ENCODE measurements around the gene SEC23IP.
"Not testable (repeated sequence)": the region's sequence is repeated elsewhere in the genome, so short reads cannot be mapped to it uniquely, and the experiment has no call there.

The SEC23IP gene

GRCh38 chr10:119883901-119884611 lies 8.5 kb upstream of the SEC23IP start:
- not testable (repeated sequence) for DNase-seq (ENCODE audit: low read depth)

DNA sequence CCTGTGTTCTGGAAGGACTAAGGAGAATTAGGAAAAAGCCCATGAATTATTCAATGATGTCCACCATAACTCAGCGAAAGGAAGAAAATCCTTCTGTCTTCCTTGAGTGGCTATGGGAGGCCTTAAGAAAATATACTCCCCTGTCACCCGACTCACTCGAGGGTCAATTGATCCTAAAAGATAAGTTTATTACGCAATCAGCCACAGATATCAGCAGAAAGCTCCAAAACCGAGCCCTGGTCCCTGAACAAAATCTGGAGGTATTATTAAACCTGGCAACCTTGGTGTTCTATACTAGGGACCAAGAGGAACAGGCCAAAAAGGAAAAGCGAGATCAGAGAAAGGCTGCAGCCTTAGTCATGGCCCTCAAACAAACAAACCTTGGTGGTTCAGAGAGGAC lies 6.5 kb upstream of the SEC23IP start:
- DNase-seq (ENCODE audit: low read depth) = not testable (repeated sequence)

DNA sequence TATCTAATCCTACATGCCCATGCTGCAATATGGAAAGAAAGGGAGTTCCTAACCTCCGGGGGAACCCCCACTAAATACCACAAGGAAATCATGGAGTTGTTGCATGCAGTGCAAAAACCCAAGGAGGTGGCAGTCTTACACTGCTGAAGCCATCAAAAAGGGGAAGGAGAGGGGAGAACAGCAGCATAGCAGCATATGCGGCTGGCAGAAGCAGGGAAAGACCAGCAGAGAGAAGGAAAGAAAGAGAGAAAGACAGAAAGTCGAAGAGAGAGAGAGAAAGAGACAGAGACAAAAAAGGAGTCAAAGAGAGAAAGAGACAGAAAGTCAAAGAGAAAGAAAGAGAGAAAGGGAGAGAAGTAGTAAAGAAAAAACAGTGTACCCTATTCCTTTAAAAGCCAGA lies 3.8 kb upstream of the SEC23IP start:
- not testable (repeated sequence) for DNase-seq (ENCODE audit: low read depth)

DNA sequence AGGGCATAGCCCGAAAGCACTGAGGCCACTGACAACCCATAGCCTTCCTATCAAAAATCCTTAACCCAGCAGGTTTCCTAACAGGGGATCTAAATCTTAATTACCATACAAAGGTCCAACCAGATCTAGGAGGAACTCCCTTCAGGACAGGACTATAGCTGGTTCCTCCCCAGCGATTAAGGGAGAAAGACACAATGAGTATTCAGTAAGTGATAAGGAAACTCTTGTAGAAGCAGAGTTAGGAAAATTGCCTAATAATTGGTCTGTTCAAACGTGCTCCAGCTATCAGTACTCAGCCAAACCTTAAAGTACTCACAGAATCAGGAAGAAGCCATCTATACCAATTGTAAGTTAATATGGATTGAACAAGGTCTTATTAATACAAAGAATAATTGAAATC lies 3.3 kb upstream of the SEC23IP start:
- not testable (repeated sequence) for DNase-seq (ENCODE audit: low read depth)

GRCh38 chr10:119890307-119890706 lies 2.2 kb upstream of the SEC23IP start:
- not testable (repeated sequence) for DNase-seq (ENCODE audit: low read depth)

- not testable (repeated sequence) for DNase-seq (ENCODE audit: low read depth)
Measured at GRCh38 chr10:119891849-119892187, 712 bp upstream of the SEC23IP start.

- no peak for DNase-seq (ENCODE audit: low read depth)
Measured at GRCh38 chr10:119893074-119893473, 544 bp downstream of the SEC23IP start.

DNA sequence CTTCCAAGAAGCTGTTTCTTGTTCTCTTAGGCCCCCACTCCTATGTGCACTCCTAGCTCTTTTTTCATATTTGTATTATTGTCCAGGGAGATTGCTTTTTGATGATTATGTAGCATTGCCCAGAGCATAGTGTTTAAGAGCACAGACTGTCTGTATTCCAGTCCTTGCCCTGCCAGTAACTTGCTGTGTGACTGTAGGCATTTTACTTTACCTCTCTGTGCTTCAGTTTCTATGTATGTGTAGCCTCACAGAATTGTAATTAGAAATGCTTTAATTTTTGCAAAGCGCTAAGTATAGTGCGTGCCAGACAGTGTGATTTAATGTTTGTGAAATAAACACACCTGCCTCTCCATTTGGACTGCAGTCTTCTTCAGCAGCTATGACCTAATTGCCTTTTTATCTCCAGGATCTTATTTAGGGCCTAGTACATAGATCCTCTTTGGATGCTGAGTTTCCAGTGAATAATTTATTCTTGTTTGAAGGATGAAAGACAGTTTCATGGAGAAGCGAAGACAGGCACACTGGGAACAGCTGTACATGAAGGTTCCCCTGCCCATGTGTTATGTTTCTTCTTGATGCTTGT lies 1.4 kb downstream of the SEC23IP start:
- DNase-seq (ENCODE audit: low read depth) = no peak

DNA sequence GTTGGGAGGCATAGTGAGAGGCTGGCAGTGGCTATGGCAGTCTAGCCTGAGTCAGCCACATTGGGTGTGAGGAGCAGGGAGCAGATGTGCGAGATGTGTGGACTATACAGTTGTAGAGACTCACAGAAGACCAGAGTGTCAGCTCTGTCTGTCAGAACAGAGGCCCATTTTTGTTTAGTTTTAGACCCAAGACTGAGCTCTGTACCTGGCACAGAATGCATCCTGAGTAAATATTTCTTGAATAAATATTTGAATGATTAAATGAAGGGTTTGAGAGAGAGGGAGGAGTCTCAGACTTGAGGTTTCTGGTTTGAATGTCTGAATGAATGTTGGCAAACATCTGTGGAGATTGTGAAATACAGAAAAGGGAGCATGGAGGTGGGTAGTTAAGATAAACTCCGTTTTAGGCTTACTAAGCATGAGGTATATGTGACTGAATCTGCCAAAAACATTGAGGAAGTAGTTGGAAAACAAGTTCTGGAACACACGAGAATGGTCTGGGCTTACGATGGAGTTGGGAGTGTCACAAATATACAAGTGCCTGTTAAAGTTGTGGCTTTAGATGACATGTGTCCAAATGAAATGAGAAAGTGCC lies 3.6 kb downstream of the SEC23IP start:
- peak; percentile 57 for DNase-seq (ENCODE audit: low read depth)

- peak; percentile 51 for DNase-seq (ENCODE audit: low read depth)
Measured at GRCh38 chr10:119896937-119897770, 4.6 kb downstream of the SEC23IP start.

DNA sequence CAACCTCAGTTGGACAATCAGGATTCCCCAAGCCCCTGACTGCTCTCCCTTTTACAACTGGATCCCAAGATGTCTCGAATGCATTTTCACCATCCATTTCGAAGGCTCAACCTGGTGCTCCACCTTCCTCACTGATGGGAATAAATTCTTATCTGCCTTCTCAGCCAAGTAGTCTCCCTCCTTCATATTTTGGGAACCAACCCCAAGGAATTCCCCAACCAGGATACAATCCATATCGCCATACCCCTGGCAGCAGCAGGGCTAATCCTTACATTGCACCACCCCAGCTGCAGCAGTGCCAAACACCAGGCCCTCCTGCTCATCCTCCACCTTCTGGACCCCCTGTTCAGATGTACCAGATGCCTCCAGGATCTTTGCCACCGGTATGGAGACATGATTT lies 6.0 kb downstream of the SEC23IP start:
- no peak for DNase-seq (ENCODE audit: low read depth)

GRCh38 chr10:119903946-119904666 lies 11.6 kb downstream of the SEC23IP start:
- no peak for DNase-seq (ENCODE audit: low read depth)

DNA sequence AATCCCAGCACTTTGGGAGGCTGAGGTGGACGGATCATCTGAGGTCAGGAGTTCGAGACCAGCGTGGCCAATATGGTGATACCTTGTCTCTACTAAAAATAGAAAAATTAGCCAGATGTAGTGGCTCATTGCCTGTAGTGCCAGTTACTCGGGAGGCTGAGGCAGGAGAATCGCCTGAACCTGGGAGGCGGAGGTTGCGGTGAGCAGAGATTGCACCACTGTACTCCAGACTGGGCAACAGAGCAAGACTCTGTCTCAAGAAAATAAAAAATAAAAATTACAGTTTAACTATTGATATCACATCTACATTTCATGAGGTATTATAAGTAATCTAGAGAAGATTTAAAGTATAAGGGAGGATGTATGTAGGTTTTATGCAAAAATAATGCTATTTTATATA lies 15.2 kb downstream of the SEC23IP start:
- DNase-seq (ENCODE audit: low read depth) = not testable (repeated sequence)

DNA sequence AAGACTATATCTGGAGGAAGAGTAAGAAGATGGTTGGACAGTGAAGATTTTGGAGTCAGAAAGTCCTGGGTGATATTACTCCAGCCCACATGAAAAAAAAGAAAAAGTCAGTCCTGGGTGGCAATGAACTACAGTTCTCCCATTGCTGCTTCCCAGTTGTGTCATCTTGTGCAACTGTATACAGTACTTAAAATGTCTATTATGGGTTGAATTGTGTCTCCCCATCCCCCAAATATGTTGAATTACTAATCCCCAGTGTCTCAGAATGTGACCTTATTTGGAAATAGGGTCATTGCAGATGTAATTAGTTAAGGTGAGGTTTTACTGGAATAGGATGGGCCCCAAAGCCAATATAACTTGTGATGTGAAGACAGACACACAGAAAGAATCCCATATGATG lies 15.6 kb downstream of the SEC23IP start:
- DNase-seq (ENCODE audit: low read depth) = peak; percentile 61

DNA sequence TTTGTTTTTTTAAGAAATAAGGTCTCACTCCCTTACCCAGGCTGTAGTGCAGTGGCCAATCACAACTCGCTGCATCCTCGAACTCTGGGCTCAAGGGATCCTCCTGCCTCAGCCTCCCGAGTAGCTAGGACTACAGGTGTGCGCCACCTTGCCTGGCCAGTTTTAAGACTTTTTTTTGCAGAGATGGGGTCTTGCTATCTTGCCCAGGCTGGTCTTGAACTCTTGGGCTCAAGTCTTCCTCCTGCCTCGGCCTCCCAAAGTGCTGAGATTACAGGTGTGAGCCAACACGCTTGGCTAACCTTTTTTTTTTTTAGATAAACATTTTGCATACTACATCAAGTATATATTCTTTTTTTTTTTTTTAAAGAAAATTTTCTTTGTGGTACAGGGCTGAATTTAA lies 18.2 kb downstream of the SEC23IP start:
- no peak for DNase-seq (ENCODE audit: low read depth)

GRCh38 chr10:119917777-119918176 lies 25.2 kb downstream of the SEC23IP start:
- peak; percentile 10 for DNase-seq (ENCODE audit: low read depth)

DNA sequence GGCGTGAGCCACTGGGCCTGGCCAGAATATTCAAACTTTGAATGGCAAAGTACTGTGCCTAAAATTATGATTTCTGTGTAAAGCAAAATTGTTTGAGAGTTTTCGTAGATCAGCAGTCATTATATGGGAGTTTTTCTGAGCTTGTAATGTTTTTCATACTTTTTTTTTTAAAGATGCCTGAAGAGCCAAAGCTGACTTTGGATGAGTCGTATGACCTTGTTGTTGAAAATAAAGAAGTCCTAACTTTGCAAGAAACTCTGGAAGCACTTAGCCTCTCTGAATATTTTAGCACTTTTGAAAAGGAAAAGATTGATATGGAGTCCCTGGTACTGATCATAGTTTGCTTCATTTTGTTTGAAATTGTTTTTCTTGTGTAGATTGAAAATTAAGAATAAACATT lies 26.7 kb downstream of the SEC23IP start:
- peak; percentile 59 for DNase-seq (ENCODE audit: low read depth)

GRCh38 chr10:119919826-119920225 lies 27.3 kb downstream of the SEC23IP start:
- DNase-seq (ENCODE audit: low read depth) = no peak

DNA sequence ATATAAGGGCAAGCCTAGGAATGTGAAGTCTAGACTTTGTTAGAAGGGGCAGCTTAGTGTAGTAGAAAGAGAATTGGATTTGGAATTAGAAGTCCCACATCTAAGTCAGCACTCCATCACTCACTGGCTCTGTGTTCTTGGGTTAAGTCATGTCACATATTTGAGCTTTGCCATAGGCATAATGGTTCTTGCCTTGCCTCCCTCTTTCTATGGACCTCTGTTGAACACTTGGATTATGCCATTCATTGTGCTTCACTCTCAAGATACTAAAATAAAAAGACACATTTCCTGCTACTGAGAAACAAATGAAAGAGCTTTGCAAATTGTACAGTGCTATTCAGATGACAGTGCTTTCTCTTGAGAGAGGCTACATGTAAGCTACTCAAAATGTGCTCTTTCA lies 35.9 kb downstream of the SEC23IP start:
- DNase-seq (ENCODE audit: low read depth) = no peak

DNA sequence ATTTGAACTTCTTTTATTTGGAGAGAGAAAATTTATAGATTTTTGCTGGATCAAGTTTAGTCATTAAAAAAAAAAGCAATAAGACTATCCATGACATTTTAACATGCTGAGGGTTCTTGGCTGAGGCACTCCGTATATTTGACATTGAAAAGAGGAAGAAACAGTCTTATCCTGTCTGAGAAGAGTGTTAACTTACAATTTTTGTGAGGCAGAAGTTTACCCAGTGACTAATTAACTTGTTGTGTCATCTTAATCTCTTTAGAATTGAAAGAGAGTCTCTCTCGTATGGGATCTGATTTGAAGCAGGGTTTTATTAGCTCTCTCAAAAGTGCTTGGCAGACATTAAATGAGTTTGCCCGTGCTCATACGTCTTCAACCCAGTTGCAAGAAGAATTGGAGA lies 39.3 kb downstream of the SEC23IP start:
- peak; percentile 1 for DNase-seq (ENCODE audit: low read depth)

DNA sequence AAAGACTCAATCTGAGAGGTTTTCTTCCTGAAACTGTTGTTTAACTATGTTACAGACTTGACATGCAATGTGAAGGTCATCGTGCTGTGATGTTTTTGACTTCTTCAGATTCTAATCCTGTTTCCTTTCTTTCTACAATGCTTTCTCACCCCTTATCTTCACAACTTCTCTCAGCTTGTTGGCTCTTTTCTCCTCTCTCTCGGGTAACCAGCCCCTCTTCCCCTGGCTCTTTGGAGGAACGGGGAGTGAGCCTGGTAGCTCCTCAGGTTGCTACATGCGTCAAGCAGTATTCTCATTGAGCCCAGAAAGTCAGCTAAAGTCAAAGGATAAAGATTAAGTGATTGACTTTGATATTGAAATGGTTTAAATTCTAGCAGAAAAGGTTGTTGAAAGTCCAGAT lies 40.1 kb downstream of the SEC23IP start:
- no peak for DNase-seq (ENCODE audit: low read depth)

DNA sequence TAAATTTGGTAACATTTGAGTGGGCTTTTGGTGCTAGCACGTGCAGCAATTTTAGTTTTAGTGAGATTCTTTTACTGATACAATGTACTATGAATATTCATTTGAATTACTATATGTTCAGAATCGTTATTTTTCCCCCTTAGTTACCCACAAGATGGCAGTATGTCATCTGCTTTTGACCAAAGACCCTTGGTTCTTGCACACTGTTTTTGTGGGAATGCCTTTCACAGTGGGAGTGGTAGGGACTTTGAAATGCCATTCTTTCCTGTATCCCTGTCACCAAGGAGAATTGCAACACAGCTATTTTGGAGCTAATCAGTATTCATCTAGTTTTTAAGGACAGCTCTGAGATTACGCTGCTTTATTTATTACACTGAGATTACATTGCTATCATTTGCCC lies 40.6 kb downstream of the SEC23IP start:
- DNase-seq (ENCODE audit: low read depth) = peak; percentile 31
